Islet precursor cell (in vitro differentiated cells): Measurements from ENCODE around the gene CTPS1.

Experiments
- DNase-seq: peaks from one replicate; pipeline ENCODE4 v3.0.0-alpha.2; 2018

The CTPS1 gene

GRCh38 chr1:41003640-41004220 lies 24.2 kb downstream of the CTPS1 start:
- peak; percentile 73 for DNase-seq

GRCh38 chr1:41005876-41006275 lies 26.4 kb downstream of the CTPS1 start:
- no peak for DNase-seq

DNA sequence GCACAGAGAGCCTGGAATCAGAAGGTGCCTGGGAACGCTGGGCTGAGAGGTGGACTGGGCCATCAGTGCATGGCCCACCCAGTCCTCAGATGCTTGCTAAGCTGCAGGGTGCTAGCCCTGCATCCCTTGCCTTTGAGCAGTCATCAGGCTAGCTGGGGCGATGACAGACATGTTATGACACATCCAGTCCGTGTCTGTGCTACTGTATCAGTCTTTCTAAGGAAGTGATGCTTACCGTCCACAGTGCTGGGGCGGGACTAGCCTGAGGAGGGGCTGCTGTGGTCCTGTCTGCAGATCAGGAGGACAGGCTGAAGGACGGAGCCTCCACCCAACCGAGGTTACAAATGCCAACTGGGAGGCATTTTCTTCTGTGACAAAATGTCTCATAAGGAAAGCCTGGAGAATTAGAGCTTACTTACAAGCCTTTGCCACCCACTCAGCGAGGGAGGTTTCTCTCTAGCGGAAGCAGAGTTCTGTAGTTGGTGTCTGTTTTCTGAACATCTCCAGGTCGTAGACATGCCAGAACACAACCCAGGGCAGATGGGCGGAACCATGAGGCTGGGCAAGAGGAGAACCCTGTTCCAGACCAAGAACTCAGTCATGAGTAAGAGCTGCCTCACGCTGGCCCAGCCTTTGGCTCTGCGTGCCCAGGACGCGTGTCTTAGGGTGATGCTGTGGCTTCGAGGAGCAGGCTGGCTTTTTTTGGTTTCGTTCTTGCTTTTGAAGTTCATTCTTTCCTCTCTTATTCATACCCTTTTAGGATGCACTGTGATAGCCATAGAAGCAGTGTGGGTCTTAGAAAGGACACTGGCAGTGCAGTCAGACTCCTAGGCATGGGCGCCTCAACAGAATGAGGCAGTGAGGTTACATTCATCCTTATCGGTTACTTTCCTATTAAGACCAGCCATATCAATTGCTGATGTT lies 27.7 kb downstream of the CTPS1 start:
- peak; percentile 37 for DNase-seq

DNA sequence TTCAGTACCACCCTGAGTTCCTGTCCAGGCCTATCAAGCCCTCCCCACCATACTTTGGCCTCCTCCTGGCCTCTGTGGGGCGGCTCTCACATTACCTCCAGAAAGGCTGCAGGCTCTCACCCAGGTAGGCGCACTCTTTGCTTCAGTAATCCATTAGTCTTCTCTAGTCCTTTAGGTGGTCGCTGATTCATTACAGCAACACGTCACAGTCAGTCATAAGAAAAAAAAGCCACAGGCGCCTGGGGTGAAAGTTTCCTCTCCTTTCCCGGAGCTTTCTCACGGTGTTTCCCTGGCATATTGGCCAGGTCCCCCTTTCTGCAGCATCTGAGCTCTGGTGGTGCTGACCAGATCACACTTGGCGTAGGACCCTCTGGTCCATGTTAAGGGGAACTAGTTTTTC lies 30.0 kb downstream of the CTPS1 start:
- no peak for DNase-seq

- no peak for DNase-seq
Measured at GRCh38 chr1:41010345-41010744, 30.8 kb downstream of the CTPS1 start.

DNA sequence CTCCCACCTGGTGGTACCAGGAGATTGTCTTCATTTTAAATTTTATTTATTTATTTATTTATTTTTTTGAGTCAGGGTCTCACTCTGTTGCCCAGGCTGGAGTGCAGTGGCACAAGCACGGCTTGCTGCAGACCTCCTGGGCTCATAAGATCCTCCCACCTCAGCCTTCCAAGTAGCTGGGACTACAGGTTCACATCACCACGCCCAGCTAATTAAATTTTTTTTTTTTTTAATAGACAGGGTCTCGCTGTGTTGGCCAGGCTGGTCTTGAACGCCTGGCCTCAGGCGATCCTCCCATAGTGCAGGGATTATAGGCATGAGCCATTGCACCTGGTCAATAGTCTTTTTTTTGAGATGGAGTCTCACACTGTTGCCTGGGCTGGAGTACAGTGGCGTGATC lies 33.5 kb downstream of the CTPS1 start:
- DNase-seq: no peak

DNA sequence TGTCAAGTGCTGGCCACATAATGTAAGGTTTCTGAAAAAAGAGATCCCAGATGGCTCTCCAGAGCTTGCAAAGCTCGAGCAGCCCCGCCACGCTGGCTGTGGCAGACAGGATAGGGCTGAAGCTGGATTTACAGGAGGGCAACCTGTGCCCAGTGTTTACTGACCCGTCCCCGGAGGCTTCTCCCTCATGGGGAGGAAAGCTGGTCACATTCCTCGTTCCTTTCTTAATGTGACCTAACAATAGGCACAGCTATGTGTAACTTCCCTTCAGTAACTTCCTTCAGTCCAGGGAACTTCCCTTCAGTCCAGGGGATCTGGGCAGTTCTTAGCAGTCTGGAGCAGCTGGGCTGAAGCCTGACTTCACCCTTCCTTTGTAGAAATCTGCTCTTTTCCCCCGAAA lies 34.3 kb downstream of the CTPS1 start:
- no peak for DNase-seq

DNA sequence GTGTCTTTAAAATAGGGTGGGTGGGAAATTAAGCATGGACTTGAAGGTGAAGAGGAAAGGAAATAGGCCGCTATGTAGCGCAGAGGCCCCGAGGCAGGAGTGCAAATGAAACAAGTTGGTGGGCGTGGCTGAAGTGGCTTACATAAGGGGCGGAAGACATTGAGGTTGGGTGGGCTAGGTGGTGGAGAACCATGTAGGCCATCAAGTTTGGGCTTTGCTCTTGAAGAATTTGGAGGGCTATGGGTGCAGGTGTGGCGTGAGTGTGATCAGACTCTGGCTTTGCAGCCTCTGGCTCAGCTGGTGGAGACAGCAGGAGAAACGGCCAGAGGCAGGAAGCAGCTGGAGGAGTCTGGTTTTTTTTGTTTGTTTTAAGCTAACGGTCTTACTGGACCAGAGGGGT lies 35.4 kb downstream of the CTPS1 start:
- DNase-seq: no peak

DNA sequence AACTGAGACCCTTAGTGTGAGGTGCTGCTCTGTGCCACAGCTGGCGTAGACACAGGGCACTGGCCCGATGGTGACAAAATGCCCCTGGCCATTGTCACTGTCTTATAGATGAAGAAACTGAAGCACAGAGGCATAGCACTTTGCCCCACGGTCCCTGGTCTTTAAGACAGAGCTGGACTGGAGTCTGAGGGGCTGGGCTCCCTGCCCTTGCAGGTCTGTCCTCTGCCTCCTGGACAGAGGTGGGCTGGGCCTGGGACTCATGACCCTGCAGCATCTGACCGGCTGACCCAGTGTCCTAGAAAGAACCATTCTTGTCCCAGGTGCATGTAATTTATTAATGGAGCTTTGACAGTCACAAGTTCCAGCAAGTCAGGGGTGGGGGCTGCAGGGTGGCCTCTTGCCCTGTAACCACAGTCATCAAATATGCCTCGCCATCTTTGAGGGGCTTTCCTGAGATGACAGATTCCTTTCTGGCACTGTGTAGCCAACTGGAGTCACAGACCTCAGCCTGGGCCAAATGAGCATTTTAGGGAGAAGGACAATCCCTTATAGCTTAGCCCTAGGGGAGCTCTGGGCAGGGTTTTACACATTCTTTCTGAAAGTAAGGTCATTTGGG lies 35.9 kb downstream of the CTPS1 start:
- no peak for DNase-seq

DNA sequence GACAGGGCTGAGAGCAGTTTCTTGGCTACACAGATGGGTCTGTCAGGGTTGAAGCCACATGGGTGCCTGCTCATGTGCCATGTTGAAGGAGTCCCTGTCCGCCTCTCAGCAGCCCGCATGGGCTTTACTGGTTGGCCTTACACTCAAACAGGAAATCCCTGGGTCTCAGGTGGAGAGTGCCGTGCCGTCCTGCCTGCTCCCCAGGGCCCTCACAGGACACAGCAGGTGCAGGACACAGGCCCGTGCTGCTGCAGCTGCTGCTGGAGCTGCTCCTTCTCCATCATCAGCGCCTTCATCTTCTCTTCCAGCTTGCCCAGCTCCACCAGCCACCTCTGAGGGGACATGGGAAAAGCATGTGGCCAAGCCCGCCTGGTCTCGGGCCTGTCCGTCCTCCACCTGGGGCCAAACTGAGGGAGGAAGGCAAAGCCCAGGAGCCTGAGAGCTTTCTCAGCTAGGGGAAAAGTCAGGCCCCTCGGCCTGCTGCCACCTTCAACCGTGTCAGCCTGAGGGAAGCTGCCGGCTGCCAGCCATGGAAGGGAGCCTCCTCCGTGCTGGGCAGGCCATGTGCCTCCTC lies 36.5 kb downstream of the CTPS1 start:
- no peak for DNase-seq

DNA sequence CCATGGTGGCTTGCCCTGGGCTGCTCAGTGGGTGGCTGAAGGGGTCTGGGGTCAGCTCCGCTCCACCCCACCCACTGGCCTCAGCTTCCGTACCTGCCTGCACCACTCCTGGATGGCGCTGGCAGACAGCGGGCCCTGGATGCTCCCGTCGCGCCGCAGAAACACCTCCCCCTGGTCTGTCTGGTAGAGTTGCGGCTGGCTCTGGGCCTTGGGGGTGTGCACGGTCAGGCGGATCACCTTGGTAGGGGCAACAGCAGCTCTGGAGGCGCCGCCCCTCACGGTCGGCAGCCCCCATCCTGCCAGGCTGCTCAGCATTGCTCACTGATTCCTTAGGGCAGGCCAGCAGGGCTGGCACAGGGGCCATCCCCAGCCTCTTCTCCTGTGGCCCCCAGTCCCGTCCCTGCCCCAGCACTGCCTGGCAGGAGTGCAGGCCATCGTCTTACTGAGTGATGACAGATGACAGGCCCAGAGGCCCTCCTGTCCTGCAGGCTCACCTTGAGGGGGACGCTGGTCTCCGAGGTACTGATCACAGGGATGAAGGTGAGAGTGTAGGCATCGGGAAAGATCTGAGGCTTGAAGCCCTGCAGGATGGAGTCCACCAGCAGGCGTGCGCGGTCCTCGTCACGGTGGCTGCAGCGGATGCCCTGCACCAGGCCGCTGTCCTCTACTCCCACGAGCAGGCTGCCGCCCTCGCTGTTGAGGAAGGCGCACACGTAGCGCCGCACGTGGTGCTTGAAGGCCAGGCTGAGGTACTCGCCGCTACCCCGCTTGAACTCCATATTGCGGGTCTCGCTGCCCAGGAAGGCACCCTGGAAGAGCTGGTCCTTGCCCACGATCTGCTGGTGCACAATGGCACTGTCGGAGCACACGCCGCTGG lies 37.9 kb downstream of the CTPS1 start:
- no peak for DNase-seq

DNA sequence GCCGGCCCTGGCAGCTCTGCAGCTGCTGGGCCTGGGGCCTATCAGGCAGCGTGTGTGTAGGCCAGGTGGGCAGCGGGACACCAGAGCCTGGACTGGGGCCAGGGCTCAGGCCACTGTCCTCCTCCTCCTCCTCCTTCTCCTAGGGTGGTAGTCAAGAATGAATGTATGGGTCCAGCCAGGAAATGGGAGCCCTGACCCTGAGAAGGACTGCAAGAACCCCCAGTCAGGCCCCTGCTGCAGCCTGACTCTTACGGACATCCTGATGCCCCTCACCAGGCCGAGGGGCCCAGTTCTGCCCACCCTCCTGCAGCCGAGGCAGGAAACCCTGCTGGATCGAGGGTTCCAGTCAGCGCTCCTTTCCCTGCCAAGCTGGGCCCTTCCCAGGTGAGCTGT lies 38.5 kb downstream of the CTPS1 start:
- no peak for DNase-seq

- no peak for DNase-seq
Measured at GRCh38 chr1:41019353-41019745, 39.9 kb downstream of the CTPS1 start.

DNA sequence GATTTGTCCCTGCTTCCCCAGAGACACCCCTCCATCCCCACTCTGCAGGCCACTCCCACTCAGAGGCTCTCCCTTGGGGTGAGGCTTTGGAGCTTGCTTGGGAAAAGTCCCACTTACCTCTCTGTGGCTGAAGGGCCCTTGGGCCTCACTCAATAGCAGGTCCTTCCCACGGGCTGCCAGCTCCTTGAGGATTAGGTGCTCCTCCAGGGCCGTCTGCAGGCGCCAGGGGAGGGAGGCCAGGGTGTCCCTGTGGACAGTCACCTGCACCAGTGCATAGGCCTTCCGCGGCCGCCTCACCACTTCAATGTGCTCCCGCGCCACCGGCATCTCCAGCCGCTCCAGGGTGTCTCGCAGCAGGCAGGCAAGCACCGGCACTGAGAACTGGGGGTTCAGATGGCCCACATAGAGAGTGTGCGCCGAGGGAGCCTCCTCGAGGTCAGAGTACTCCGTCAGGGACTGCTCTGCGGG lies 40.6 kb downstream of the CTPS1 start:
- no peak for DNase-seq

GRCh38 chr1:41020654-41021053 lies 41.2 kb downstream of the CTPS1 start:
- DNase-seq: no peak

DNA sequence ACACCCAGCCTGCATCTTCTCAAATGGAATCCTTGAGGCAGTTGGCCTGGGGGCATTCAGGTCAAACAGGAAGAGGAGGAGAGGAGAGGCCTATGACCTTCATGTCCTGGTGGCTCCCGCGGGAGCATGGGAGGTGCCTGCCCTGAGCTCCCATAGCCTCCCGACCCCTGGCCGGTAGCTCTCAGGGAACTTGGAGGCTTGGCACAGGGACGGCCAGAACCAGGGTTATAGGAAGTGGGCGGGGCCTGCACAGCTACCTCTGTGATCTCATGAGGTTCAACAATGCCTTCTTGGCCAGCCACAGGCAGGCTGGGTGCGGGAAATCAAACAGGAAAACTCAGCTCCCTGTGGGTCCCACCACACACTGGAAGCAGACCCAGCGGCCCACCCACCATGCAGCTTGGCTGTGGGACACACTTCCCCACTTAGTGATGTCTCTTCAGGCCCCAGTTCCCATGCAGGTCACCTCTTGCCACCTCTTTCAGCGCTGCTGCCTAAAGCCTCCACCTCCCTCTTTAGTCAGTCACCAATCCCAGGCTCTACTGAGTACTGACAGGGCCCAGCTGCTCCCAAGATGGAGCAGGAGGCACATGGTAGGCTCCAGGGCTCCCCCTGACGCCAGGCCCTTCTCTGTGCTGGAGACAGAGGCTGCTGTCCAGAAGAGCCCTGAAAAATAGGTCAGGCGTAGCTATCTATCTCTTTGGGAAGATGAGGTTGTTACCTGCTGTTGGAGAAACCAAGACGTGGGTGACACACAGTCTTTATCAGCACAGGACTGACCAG lies 42.2 kb downstream of the CTPS1 start, which contains the start of gene SLFNL1:
TSS of gene SLFNL1 (minus strand) at position 200 of the 783 bp plus-strand sequence. CDS start 1,065 bp downstream, outside the sequence.
- no peak for DNase-seq

- DNase-seq: no peak
Measured at GRCh38 chr1:41022424-41022823, 42.9 kb downstream of the CTPS1 start.

- DNase-seq: peak; percentile 57
Measured at GRCh38 chr1:41023279-41023990, 43.9 kb downstream of the CTPS1 start.

GRCh38 chr1:41024953-41025352 lies 45.5 kb downstream of the CTPS1 start:
- peak; percentile 65 for DNase-seq

DNA sequence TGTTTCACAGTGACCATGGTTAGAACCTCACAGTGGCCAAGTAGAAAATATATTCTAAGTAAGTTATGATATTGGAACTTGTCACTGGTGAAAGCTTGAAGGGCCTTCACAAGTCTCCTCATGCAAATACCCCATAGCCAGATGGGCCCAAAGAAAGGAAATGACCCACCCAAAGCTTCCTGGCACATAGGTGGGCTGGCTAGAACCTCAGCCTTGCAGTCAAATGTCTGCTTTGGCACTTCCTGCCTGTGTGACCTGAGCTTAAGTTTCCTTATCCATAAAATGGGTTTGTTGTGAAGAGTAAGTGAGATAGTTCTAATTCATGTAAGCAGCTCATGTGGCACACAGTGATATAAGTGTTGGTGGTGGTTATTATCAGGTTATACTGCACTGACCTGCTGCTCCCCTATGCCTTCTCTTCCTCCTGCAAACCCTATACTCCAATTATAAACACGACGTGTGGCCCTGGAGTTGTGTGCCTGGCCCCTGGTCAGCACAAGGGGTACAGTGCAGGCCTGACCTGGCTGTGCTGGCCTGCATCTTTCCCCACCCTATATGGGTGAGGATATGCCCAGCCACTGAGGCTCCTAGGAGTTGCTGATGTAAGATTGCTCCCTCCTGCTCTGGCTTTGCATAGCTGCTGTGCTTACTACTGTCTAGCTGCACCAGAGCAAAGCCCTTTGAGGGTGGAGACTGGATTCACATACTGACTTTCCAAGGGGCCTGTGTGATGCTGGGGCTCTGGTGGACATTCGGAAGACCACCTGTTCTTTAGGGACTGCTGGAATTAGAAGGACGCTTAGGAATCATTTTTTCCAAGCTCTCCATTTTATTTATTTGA lies 46.7 kb downstream of the CTPS1 start:
- no peak for DNase-seq
